Endothelial cell of umbilical vein (primary cell): ENCODE measurements around the gene CD320. TPM values are rescaled to one million over a fixed set of nuclear protein-coding genes. Genes with fewer than 3 reads are reported as not detected.

Experiments
- BruUV-seq: library from RNA; stranded (reverse); fragments of 400-500 nt; replicated peaks from 2 replicates; lab custom pipeline; 2021; lab: Mats Ljungman, UMichigan
- CTCF ChIA-PET: fragments of 300-600, 350-600 bp; sonication (Branson Sonifier 250); formaldehyde crosslinking; loops from one replicate; lab custom pipeline; 2021; ENCODE audit warnings: antibody characterized with exemption, inconsistent platforms; lab: Charles Lee
- POLR2A ChIA-PET: fragments of 300-600, 350-600 bp; sonication (Branson Sonifier 250); formaldehyde crosslinking; loops from one replicate; lab custom pipeline; 2021; ENCODE audit warnings: antibody characterized with exemption, inconsistent platforms; lab: Charles Lee
- DNase-seq: peaks from one replicate; pipeline ENCODE4 v3.0.0-alpha.2; 2011; ENCODE audit warnings: low read depth, low spot score
- FAIRE-seq: peaks from 2 replicates; lab custom pipeline; 2011; peaks lifted over from hg19 to GRCh38; lab: Jason Lieb, UNC
- H2AFZ ChIP-seq: 2 replicates; pipeline ENCODE4 v1.6.0; 2012; ENCODE audit warnings: low read depth, low read length, control low read depth, inconsistent platforms
- H3K27ac ChIP-seq: 2 replicates; pipeline ENCODE4 v1.5.1; 2011; ENCODE audit warnings: low read depth, mild to moderate bottlenecking, control low read depth, low read length, moderate library complexity; ENCODE audit not compliant: insufficient read depth
- H3K27me3 ChIP-seq, 2 experiments: 2 replicates each; pipeline versions ENCODE4 v1.6.0 to v1.6.1; 2011; ENCODE audit warnings: low read length in 2 of 2, mixed read lengths in 1 of 2; ENCODE audit not compliant: control insufficient read depth in 2 of 2, insufficient read depth in 2 of 2
- H3K36me3 ChIP-seq, 2 experiments: 2 replicates in 1 of 2; 3 replicates in 1 of 2; pipeline ENCODE4 v1.5.1; 2011; ENCODE audit warnings: low read length in 2 of 2, mild to moderate bottlenecking in 1 of 2, moderate library complexity in 1 of 2; ENCODE audit not compliant: control insufficient read depth in 2 of 2, insufficient read depth in 2 of 2; ENCODE audit errors: extremely low read depth in 1 of 2
- H3K4me1 ChIP-seq: 3 replicates; pipeline ENCODE4 v1.5.1; 2011; ENCODE audit warnings: mild to moderate bottlenecking, low read length; ENCODE audit not compliant: control insufficient read depth, insufficient read depth; ENCODE audit errors: extremely low read depth
- H3K4me2 ChIP-seq: 2 replicates; pipeline ENCODE4 v1.6.1; 2011; ENCODE audit warnings: low read length, control low read depth, mixed read lengths; ENCODE audit not compliant: insufficient read depth
- H3K4me3 ChIP-seq, 3 experiments: fragments of 200-600 bp in 1 of 3; sonication (generic), shearing (Covaris generic) in 1 of 3; replicated peaks in 1 of 3; 2 replicates each; pipeline ENCODE4 v1.5.1; 2011 to 2016; ENCODE audit warnings: control low read depth in 3 of 3, low read length in 3 of 3, mild to moderate bottlenecking in 2 of 3, inconsistent platforms in 1 of 3, low read depth in 1 of 3, moderate library complexity in 1 of 3; ENCODE audit not compliant: insufficient read depth in 1 of 3
- H3K79me2 ChIP-seq: 2 replicates; pipeline ENCODE4 v1.6.0; 2012; ENCODE audit warnings: low read length, inconsistent platforms; ENCODE audit not compliant: control insufficient read depth, insufficient read depth
- H3K9ac ChIP-seq: replicated peaks from 2 replicates; pipeline ENCODE3; 2011; ENCODE audit warnings: low read length, control low read depth; ENCODE audit not compliant: insufficient read depth; ENCODE audit errors: extremely low read depth
- H3K9me1 ChIP-seq: replicated peaks from 3 replicates; pipeline ENCODE4 v1.6.0; 2011; ENCODE audit warnings: mild to moderate bottlenecking, low read length; ENCODE audit not compliant: control insufficient read depth, insufficient read depth; ENCODE audit errors: extremely low read depth
- H3K9me3 ChIP-seq: replicated peaks from 2 replicates; pipeline ENCODE4 v1.5.1; 2012; ENCODE audit warnings: low read length, inconsistent platforms; ENCODE audit not compliant: control insufficient read depth, insufficient read depth
- H4K20me1 ChIP-seq: replicated peaks from 2 replicates; pipeline ENCODE3; 2011; ENCODE audit warnings: mild to moderate bottlenecking, low read length; ENCODE audit not compliant: control insufficient read depth, insufficient read depth; ENCODE audit errors: extremely low read depth
- CTCF ChIP-seq, 2 donors: IDR thresholded peaks; 1 replicate in 1 of 2; 2 replicates in 1 of 2; pipeline ENCODE4 v1.5.1; 2011; ENCODE audit warnings: low read length in 2 of 2, mild to moderate bottlenecking in 2 of 2, moderate library complexity in 2 of 2, control low read depth in 1 of 2, inconsistent platforms in 1 of 2, low read depth in 1 of 2; ENCODE audit not compliant: insufficient read depth in 1 of 2; ENCODE audit errors: extremely low read depth in 1 of 2
- EZH2 ChIP-seq: IDR thresholded peaks from 2 replicates; pipeline ENCODE4 v1.6.1; 2012; ENCODE audit warnings: borderline replicate concordance, low read depth, mild to moderate bottlenecking, moderate library complexity, low read length, inconsistent platforms; ENCODE audit not compliant: severe bottlenecking
- FOS ChIP-seq: IDR thresholded peaks from 2 replicates; pipeline ENCODE4 v1.6.1; 2011; ENCODE audit warnings: mild to moderate bottlenecking, low read length, moderate library complexity, borderline replicate concordance; ENCODE audit not compliant: insufficient read depth
- GATA2 ChIP-seq: IDR thresholded peaks from 2 replicates; pipeline ENCODE4 v1.7.0; 2011; ENCODE audit warnings: low read depth, mild to moderate bottlenecking, moderate library complexity, mixed read lengths, low read length; ENCODE audit not compliant: insufficient read length, insufficient read depth
- MAX ChIP-seq: IDR thresholded peaks from 2 replicates; pipeline ENCODE4 v1.6.1; 2011; ENCODE audit not compliant: insufficient read depth, insufficient read length
- dilution Hi-C: fragments of 300-500 bp; cut with MboI; formaldehyde crosslinking; loops from one replicate; pipeline ENCODE4 v1.15.0; 2019; ENCODE audit warnings: low sequenced_read_pairs; ENCODE audit not compliant: extremely low pct_ligation_motif_present
- intact Hi-C: fragments of 100-400 bp; cut with micrococcal nuclease; formaldehyde crosslinking; loops from one replicate; pipeline ENCODE4 v1.10.0; 2022
- polyA plus RNA-seq, 4 experiments: library from polyadenylated mRNA; depleted of rRNA in 3 of 4; stranded (reverse) in 3 of 4; unstranded in 1 of 4; fragments of >200 nt; gene quantifications; 2 replicates each; pipeline versions ENCODE4 v1.2.1 to v1.2.3, GENCODE V29; 2011 to 2012; ENCODE audit warnings: missing spikeins in 1 of 4
- total RNA-seq: library from RNA; stranded (reverse); gene quantifications from 2 replicates; pipeline ENCODE4 v1.2.3, GENCODE V29; 2021

Gene CD320
- total and polyA plus RNA-seq, 2 donors (not counting 3 experiments of a cell fraction or from before 2014, with no cell fraction given): 84.9 to 190 TPM

GRCh38 chr19:8332976-8333766 lies 25.0 kb upstream of the CD320 start:
- no peak for FAIRE-seq
- Histone ChIP-seq H3K4me2 (no peak overlapping the region), H3K9me1 (no peaks in the 10 kb centered on the region), H4K20me1 (no peaks in the 10 kb centered on the region), H3K36me3 (peaks cover 3 to 22% of the 10 kb centered on the region in 2 experiments), H3K79me2 (no peaks in the 10 kb centered on the region), H3K27me3 (no peaks in the 10 kb centered on the region), H3K9me3 (no peaks in the 10 kb centered on the region), H3K4me1 (peaks cover 5% of the 10 kb centered on the region), H2AFZ (no peak overlapping the region), H3K9ac (no peak overlapping the region), H3K27ac (no peak overlapping the region), H3K4me3 (no peak overlapping the region)
- DNase-seq: no peak
- CTCF ChIA-PET: no interaction called here
- POLR2A ChIA-PET: no interaction called here
- intact Hi-C loops (no loop called here), dilution Hi-C loops (no loop called here)
- TF ChIP-seq MAX: no peak
- TF ChIP-seq FOS: no peak
- TF ChIP-seq CTCF (IDR thresholded peaks at IDR 0.05; ENCODE audit: extremely low read depth in 1 of 2, insufficient read depth in 1 of 2, low read depth in 1 of 2, low read length in 2 of 2): no peak
- no peak for TF ChIP-seq GATA2
- no peak for TF ChIP-seq EZH2
- no TSS peak for BruUV-seq
